ENCODE results near the gene DGKB.

DNA sequence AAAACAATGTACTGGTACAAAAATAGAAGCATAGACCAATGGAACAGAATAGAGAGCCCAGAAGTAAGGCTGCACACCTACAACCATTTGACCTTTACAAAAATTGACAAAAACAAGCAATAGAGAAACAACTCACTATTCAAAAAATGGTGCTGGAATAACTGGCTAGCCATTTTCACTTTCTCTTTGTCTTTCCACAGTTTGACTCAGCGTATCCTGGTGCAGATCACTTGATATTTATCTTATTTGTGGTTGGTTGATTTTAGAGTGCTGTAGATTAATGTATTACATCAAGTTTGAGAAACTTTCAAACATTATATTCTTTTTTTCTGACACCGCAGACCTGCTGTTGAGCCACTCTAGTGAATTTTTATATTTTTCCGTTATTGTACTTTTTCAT, 381.4 kb downstream of the DGKB start:
- TF ChIP-seq CTCF (IDR thresholded peaks at IDR 0.05 in 4 of 5, conservative IDR thresholded peaks at IDR 0.05 in 1 of 5) (no peak), POLR2A (IDR thresholded peaks at IDR 0.05) (no peak)
